Smooth muscle cell (in vitro differentiated cells): Measurements from ENCODE around the gene STUM. TPM values are rescaled to one million over a fixed set of nuclear protein-coding genes. Genes with fewer than 3 reads are reported as not detected.
"Not testable (repeated sequence)": the region's sequence is repeated elsewhere in the genome, so short reads cannot be mapped to it uniquely, and the experiment has no call there.

Experiments
- DNase-seq: peaks from one replicate; lab custom pipeline; 2025; ENCODE audit not compliant: unreplicated experiment; lab: John Stamatoyannopoulos, UW
- H2AFZ ChIP-seq: fragments of 200-600 bp; sonication (generic); 2 replicates; pipeline ENCODE4 v1.6.0; 2016; ENCODE audit warnings: antibody characterized with exemption, low read depth, mild to moderate bottlenecking
- H3F3A ChIP-seq: fragments of 200-600 bp; sonication (generic); 2 replicates; pipeline ENCODE4 v1.6.0; 2017; ENCODE audit warnings: antibody characterized with exemption, low read depth
- H3K27ac ChIP-seq: fragments of 200-600 bp; sonication (generic); 2 replicates; pipeline ENCODE4 v1.5.1; 2016; ENCODE audit warnings: low read depth, mild to moderate bottlenecking
- H3K27me3 ChIP-seq: fragments of 200-600 bp; sonication (generic); 2 replicates; pipeline ENCODE4 v1.6.1; 2016; ENCODE audit warnings: low read depth, mild to moderate bottlenecking
- H3K36me3 ChIP-seq: fragments of 200-600 bp; sonication (generic); 2 replicates; pipeline ENCODE4 v1.5.1; 2016; ENCODE audit warnings: low read depth
- H3K4me1 ChIP-seq: fragments of 200-600 bp; sonication (generic); 2 replicates; pipeline ENCODE4 v1.5.1; 2016; ENCODE audit warnings: low read depth
- H3K4me2 ChIP-seq: fragments of 200-600 bp; sonication (generic); 2 replicates; pipeline ENCODE4 v1.6.0; 2016; ENCODE audit warnings: mild to moderate bottlenecking
- H3K4me3 ChIP-seq: fragments of 200-600 bp; sonication (generic); 2 replicates; pipeline ENCODE4 v1.5.1; 2016; ENCODE audit warnings: mild to moderate bottlenecking
- H3K79me2 ChIP-seq: fragments of 200-600 bp; sonication (generic); 2 replicates; pipeline ENCODE4 v1.6.0; 2016; ENCODE audit warnings: low read depth, mild to moderate bottlenecking
- H3K9ac ChIP-seq: fragments of 200-600 bp; sonication (generic); 2 replicates; pipeline ENCODE4 v1.6.0; 2016; ENCODE audit warnings: low read depth
- H3K9me3 ChIP-seq: fragments of 200-600 bp; sonication (generic); replicated peaks from 2 replicates; pipeline ENCODE4 v1.5.1; 2016; ENCODE audit warnings: low read depth
- H4K20me1 ChIP-seq: fragments of 200-600 bp; sonication (generic); 2 replicates; pipeline ENCODE4 v1.6.0; 2016; ENCODE audit warnings: low read depth
- CTCF ChIP-seq: fragments of 200-600 bp; sonication (generic); IDR thresholded peaks from 2 replicates; pipeline ENCODE4 v1.5.1; 2017; ENCODE audit warnings: borderline replicate concordance, mild to moderate bottlenecking, antibody characterized with exemption; ENCODE audit not compliant: insufficient read depth, poor library complexity, severe bottlenecking
- WGBS: methylation state at CpG from one replicate; pipeline ENCODE4 v1.1.7; 2016; ENCODE audit warnings: low lambda C conversion rate; 5-methylcytosine and 5-hydroxymethylcytosine counted together
- polyA plus RNA-seq: library from polyadenylated mRNA; unstranded; fragments of >200 nt; fragmentation: Nextera tagmentation; extraction: Ambion mirVana; gene quantifications from 2 replicates; pipeline ENCODE4 v1.2.1, GENCODE V29; 2016
- total RNA-seq: library from RNA; depleted of rRNA; stranded (reverse); fragments of >200 nt; gene quantifications from 2 replicates; pipeline ENCODE4 v1.2.3, GENCODE V29; 2014

The STUM gene
- total and polyA plus RNA-seq, 2 experiments from 2014 or later = 0.04 TPM; not detected in 1

- 93% methylated on average over 7 of the region's 7 CpGs for WGBS
- Histone ChIP-seq H3K9me3 (no peaks in the 10 kb centered on the region), H3F3A (no peaks in the 10 kb centered on the region), H3K27ac (no peak overlapping the region), H3K4me2 (no peak overlapping the region), H3K4me3 (no peak overlapping the region), H3K36me3 (no peaks in the 10 kb centered on the region), H3K27me3 (no peaks in the 10 kb centered on the region), H3K4me1 (no peaks in the 10 kb centered on the region), H3K79me2 (no peaks in the 10 kb centered on the region), H3K9ac (no peak overlapping the region), H2AFZ (no peak overlapping the region), H4K20me1 (no peaks in the 10 kb centered on the region)
- no peak for TF ChIP-seq CTCF
- DNase-seq = no peak
Measured at GRCh38 chr1:226610671-226611070, 62.1 kb downstream of the STUM start.

GRCh38 chr1:226611301-226611700, 62.7 kb downstream of the STUM start:
- Histone ChIP-seq H3K36me3 (no peaks in the 10 kb centered on the region), H3K4me2 (no peak overlapping the region), H3K4me3 (no peak overlapping the region), H3K27me3 (no peaks in the 10 kb centered on the region), H3K9ac (no peak overlapping the region), H3K9me3 (no peaks in the 10 kb centered on the region), H3K27ac (no peak overlapping the region), H4K20me1 (no peaks in the 10 kb centered on the region), H3K79me2 (no peaks in the 10 kb centered on the region), H3F3A (no peaks in the 10 kb centered on the region), H2AFZ (no peak overlapping the region), H3K4me1 (no peaks in the 10 kb centered on the region)
- no peak for TF ChIP-seq CTCF
- DNase-seq = no peak
- WGBS = 67% methylated on average over 8 of the region's 8 CpGs

GRCh38 chr1:226611980-226612379, 63.4 kb downstream of the STUM start:
- 85% methylated on average over 6 of the region's 6 CpGs for WGBS
- H2AFZ ChIP-seq, H3K9ac ChIP-seq, H3K36me3 ChIP-seq, H3K27ac ChIP-seq, H3F3A ChIP-seq, H3K27me3 ChIP-seq, H4K20me1 ChIP-seq, H3K9me3 ChIP-seq, H3K4me1 ChIP-seq, H3K4me3 ChIP-seq, DNase-seq, H3K4me2 ChIP-seq, H3K79me2 ChIP-seq: not testable (repeated sequence)

GRCh38 chr1:226615876-226616275, 67.3 kb downstream of the STUM start:
- no peak overlapping the region for H3K4me2 ChIP-seq
- no peaks in the 10 kb centered on the region for H3K4me1 ChIP-seq
- H3K79me2 ChIP-seq = no peaks in the 10 kb centered on the region
- no peak for DNase-seq
- WGBS = 94% methylated on average over 9 of the region's 9 CpGs
- no peak for TF ChIP-seq CTCF
- H3K36me3 ChIP-seq = no peaks in the 10 kb centered on the region
- no peak overlapping the region for H2AFZ ChIP-seq
- no peaks in the 10 kb centered on the region for H3K9me3 ChIP-seq
- H3K27ac ChIP-seq = no peak overlapping the region
- no peak overlapping the region for H3K4me3 ChIP-seq
- no peaks in the 10 kb centered on the region for H3K27me3 ChIP-seq
- H3F3A ChIP-seq = no peaks in the 10 kb centered on the region
- no peak overlapping the region for H3K9ac ChIP-seq
- no peaks in the 10 kb centered on the region for H4K20me1 ChIP-seq
